Stomach (tissue), 9 donors: ENCODE measurements around the gene NME2. TPM values are rescaled to one million over a fixed set of nuclear protein-coding genes. Genes with fewer than 3 reads are reported as not detected.

Source experiments
- DNase-seq, 2 donors: peaks; one replicate each; pipeline versions ENCODE4 v3.0.0 to v3.0.0-alpha.2; 2013 to 2019
- H3K27ac ChIP-seq, 5 donors: fragments of 200-600 bp in 4 of 5; sonication (generic) in 4 of 5; one replicate each; pipeline ENCODE4 v1.5.1; 2013 to 2019; ENCODE audit warnings: mild to moderate bottlenecking in 1 of 5, moderate library complexity in 1 of 5
- H3K27me3 ChIP-seq, 3 donors: fragments of 200-600 bp; sonication (generic); one replicate each; pipeline ENCODE4 v1.5.1; 2017 to 2019; ENCODE audit warnings: mixed run types in 1 of 3
- H3K36me3 ChIP-seq, 4 donors: fragments of 200-600 bp; sonication (generic); 1 replicate in 3 of 4; 2 replicates in 1 of 4; pipeline ENCODE4 v1.5.1; 2016 to 2019
- H3K4me1 ChIP-seq, 4 donors: fragments of 200-600 bp; sonication (generic); one replicate each; pipeline ENCODE4 v1.5.1; 2016 to 2019
- H3K4me3 ChIP-seq, 4 donors: fragments of 200-600 bp; sonication (generic) in 3 of 4; one replicate each; pipeline ENCODE4 v1.5.1; 2016 to 2019; ENCODE audit warnings: mild to moderate bottlenecking in 1 of 4
- H3K9me3 ChIP-seq, 4 donors: fragments of 200-600 bp; sonication (generic); one replicate each; pipeline ENCODE4 v1.5.1; 2016 to 2019
- EP300 ChIP-seq: sonication (generic); formaldehyde crosslinking; IDR thresholded peaks from one replicate; pipeline ENCODE4 v1.6.1; 2017; ENCODE audit warnings: antibody characterized with exemption
- POLR2A ChIP-seq, 4 donors: fragments of 450-650 bp; IDR thresholded peaks; one replicate each; pipeline ENCODE4 v1.6.1; 2016; ENCODE audit warnings: antibody characterized with exemption in 4 of 4, control low read depth in 2 of 4, mild to moderate bottlenecking in 1 of 4, moderate library complexity in 1 of 4
- POLR2AphosphoS5 ChIP-seq, 3 donors: sonication (generic); formaldehyde crosslinking; IDR thresholded peaks; one replicate each; pipeline ENCODE4 v1.6.1; 2016; ENCODE audit warnings: antibody characterized with exemption in 3 of 3
- WGBS, 5 donors: extraction: QIAGEN DNeasy Blood & Tissue Kit in 3 of 5; methylation state at CpG; one replicate each; pipeline versions ENCODE4 v1.1.5 to v1.1.7; 2013 to 2018; 5-methylcytosine and 5-hydroxymethylcytosine counted together
- intact Hi-C: fragments of 100-400 bp; cut with DNase I; formaldehyde crosslinking; loops from one replicate; pipeline ENCODE4 v1.15.1; 2023; ENCODE audit warnings: low total_unique reads
- polyA plus RNA-seq, 3 donors: library from polyadenylated mRNA; stranded (reverse); fragments of 200-250 nt; gene quantifications; one replicate each; pipeline ENCODE4 v1.2.3, GENCODE V29; 2013
- total RNA-seq, 5 donors: library from RNA; depleted of rRNA; stranded (reverse); fragments of >200 nt; gene quantifications; one replicate each; pipeline versions ENCODE4 v1.1.0 to v1.2.3, GENCODE V29; 2014 to 2016
- TF ChIP-seq, protein P1 (sequence below), 7 experiments: fragments of 450-650 bp in 4 of 7; fragments of 200-600 bp in 3 of 7; sonication (generic) in 3 of 7; IDR thresholded peaks; one replicate each; pipeline ENCODE4 v1.5.1; 2016 to 2019; ENCODE audit warnings: antibody characterized with exemption in 7 of 7, control low read depth in 2 of 7, mild to moderate bottlenecking in 1 of 7
- donor health status: healthy with polysubstance abuse.
- donor health status: Bipolar disorder and iron deficiency.
- donor health status: healthy.

The NME2 gene
- total and polyA plus RNA-seq, 8 donors = 127 to 877 (median 305) TPM

DNA sequence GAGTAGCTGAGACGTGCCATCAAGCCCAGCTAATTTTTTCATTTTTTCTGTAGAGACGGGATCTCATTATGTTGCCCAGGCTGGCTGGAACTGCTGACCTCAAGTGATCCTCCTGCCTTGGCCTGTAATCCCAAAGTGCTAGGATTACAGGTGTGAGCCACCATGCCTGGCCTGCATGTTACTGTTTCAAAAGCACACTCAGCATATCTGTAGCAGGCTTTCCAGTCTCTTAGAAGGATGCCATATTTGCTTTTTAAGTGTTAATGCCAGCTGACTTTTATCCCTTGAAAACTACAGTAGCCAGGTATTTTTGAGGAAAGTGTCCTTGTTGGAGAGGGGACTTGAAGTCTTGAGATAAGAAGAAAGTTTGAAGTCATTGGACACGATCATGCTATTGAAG lies 30.3 kb upstream of the NME2 start:
- no peaks in the 10 kb centered on the region for H3K27me3 ChIP-seq
- no peak overlapping the region for H3K27ac ChIP-seq
- H3K9me3 ChIP-seq = no peaks in the 10 kb centered on the region
- DNase-seq = no peak
- H3K36me3 ChIP-seq = no peaks in the 10 kb centered on the region
- intact Hi-C loops = no loop called here
- 93 to 96% (median 95%) methylated on average over 3 of the region's 3 CpGs for WGBS, 5 donors
- TF ChIP-seq EP300 = no peak
- TF ChIP-seq, protein P1, sequence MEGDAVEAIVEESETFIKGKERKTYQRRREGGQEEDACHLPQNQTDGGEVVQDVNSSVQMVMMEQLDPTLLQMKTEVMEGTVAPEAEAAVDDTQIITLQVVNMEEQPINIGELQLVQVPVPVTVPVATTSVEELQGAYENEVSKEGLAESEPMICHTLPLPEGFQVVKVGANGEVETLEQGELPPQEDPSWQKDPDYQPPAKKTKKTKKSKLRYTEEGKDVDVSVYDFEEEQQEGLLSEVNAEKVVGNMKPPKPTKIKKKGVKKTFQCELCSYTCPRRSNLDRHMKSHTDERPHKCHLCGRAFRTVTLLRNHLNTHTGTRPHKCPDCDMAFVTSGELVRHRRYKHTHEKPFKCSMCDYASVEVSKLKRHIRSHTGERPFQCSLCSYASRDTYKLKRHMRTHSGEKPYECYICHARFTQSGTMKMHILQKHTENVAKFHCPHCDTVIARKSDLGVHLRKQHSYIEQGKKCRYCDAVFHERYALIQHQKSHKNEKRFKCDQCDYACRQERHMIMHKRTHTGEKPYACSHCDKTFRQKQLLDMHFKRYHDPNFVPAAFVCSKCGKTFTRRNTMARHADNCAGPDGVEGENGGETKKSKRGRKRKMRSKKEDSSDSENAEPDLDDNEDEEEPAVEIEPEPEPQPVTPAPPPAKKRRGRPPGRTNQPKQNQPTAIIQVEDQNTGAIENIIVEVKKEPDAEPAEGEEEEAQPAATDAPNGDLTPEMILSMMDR (IDR thresholded peaks at IDR 0.05) = no peak
- TF ChIP-seq POLR2A (IDR thresholded peaks at IDR 0.05) = no peak
- TF ChIP-seq POLR2AphosphoS5 (IDR thresholded peaks at IDR 0.05) = no peak
- H3K4me1 ChIP-seq = peaks cover 0 to 16% (median 5%) of the 10 kb centered on the region in 4 donors
- H3K4me3 ChIP-seq = no peak overlapping the region

DNA sequence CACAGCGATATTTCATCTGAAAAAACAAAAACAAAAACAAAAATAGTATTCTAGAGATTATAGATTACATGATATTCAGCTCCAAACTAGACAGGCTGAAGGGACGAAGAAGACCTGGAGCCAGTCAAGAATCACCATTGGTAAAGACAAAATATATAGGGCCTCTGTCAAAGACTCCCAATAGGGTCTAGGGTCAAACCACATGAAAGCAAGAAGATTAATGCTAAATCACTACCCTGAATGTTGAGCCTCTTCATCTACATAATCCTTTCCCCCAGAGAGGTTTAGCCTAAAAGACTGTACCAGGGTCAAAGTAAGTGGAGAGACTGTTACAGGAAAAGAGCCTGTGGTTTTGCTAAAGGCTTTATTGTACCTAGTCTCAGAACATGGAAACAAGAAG lies 23.6 kb upstream of the NME2 start:
- intact Hi-C loops = no loop called here
- no peaks in the 10 kb centered on the region for H3K9me3 ChIP-seq
- no peak overlapping the region for H3K4me3 ChIP-seq

DNA sequence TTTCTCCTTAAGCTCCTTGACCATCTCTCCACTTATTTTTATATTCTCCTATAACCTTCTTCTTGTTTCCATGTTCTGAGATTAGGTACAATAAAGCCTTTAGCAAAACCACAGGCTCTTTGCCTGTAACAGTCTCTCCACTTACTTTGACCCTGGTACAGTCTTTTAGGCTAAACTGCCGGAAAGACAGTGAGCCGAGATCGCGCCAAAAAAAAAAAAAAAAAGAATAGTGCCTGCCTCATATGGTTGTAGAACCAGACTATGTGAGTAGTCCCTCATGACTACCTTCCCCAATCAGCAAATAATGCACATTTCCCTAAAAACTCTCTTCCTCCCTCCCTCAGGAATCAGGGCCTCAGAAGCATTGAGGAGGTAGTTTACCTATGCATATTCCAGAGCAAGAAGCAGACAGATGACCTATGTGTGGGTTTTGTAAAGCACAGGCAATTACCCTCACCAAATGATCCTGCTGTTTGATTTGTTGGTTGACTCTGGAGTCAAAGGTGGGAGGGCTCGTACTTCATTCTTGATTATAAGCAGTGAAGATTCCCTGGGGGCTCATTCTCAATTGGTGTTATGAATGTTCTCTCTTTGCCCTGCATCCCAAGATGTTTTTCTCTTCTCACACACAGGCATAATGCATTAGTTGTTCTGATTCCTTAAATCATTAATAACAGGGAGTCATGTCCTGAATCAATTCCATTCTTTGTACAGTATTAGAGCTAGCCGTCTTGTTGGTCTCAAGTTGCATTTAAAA lies 21.8 kb upstream of the NME2 start:
- DNase-seq = no peak
- 53 to 80% (median 72%) methylated on average over 4 to 6 of the region's 6 CpGs for WGBS, 5 donors
- Histone ChIP-seq H3K36me3 (no peaks in the 10 kb centered on the region), H3K9me3 (no peaks in the 10 kb centered on the region), H3K4me3 (no peak overlapping the region), H3K27me3 (no peaks in the 10 kb centered on the region), H3K4me1 (no peaks in the 10 kb centered on the region), H3K27ac (no peak overlapping the region)
- TF ChIP-seq EP300 (no peak), POLR2A (IDR thresholded peaks at IDR 0.05) (no peak), POLR2AphosphoS5 (IDR thresholded peaks at IDR 0.05) (no peak)
- TF ChIP-seq, protein P1 (IDR thresholded peaks at IDR 0.05) = no peak
- intact Hi-C loops = no loop called here

More for the DNA sequence above, 23.6 kb upstream of the NME2 start:
- TF ChIP-seq, protein P1 (IDR thresholded peaks at IDR 0.05) = no peak
- TF ChIP-seq POLR2AphosphoS5 (IDR thresholded peaks at IDR 0.05) = no peak
- no peak for TF ChIP-seq EP300
- TF ChIP-seq POLR2A (IDR thresholded peaks at IDR 0.05) = no peak
- H3K27ac ChIP-seq = no peak overlapping the region
- DNase-seq = no peak
- H3K36me3 ChIP-seq = no peaks in the 10 kb centered on the region
- H3K4me1 ChIP-seq = no peaks in the 10 kb centered on the region
- WGBS, 5 donors = 95 to 100% (median 98%) methylated on average over 2 of the region's 2 CpGs
- H3K27me3 ChIP-seq = no peaks in the 10 kb centered on the region

DNA sequence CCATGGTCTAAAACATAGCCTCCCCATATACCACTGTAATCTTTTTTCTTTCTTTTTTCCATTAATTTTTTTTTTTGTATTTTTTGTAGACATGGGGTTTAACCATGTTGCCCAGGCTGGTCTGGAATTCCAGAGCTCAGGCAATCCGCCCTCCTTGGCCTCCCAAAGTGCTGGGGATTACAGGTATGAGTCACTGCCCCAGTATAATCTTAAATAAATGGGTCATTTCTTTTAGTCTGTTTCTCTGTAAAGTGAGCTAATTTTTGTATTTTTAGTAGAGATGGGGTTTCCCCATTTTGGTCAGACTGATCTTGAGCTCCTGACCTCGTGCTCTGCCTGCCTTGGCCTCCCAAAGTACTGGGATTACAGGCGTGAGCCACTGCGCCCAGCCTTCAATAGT lies 18.6 kb upstream of the NME2 start:
- Histone ChIP-seq H3K4me1 (peaks cover 0 to 5% (median 2%) of the 10 kb centered on the region in 4 donors), H3K4me3 (no peak overlapping the region), H3K9me3 (no peaks in the 10 kb centered on the region), H3K27ac (no peak overlapping the region), H3K27me3 (no peaks in the 10 kb centered on the region), H3K36me3 (no peaks in the 10 kb centered on the region)
- 69 to 77% (median 72%) methylated on average over 4 of the region's 4 CpGs for WGBS, 5 donors
- TF ChIP-seq EP300 (no peak), POLR2A (IDR thresholded peaks at IDR 0.05) (no peak), POLR2AphosphoS5 (IDR thresholded peaks at IDR 0.05) (no peak)
- TF ChIP-seq, protein P1 (IDR thresholded peaks at IDR 0.05) = no peak
- intact Hi-C loops = no loop called here
- no peak for DNase-seq
